IPS DF 6.9 (cell line): ENCODE results near the gene HS3ST3A1.
A peak's percentile ranks its signal among the peaks of the same experiment; 100 is the strongest.

ENCODE experiments used
- DNase-seq: peaks from one replicate; pipeline ENCODE4 v3.0.0-alpha.2; 2013; ENCODE audit warnings: low read depth, low spot score
- H3K27ac ChIP-seq: one replicate; pipeline ENCODE4 v1.5.1; 2013; ENCODE audit warnings: low read length, control low read depth
- H3K27me3 ChIP-seq: 2 replicates; pipeline ENCODE4 v1.6.1; 2013; ENCODE audit warnings: mild to moderate bottlenecking, low read length; ENCODE audit not compliant: control insufficient read depth, insufficient read depth
- H3K36me3 ChIP-seq: 2 replicates; pipeline ENCODE4 v1.6.1; 2013; ENCODE audit warnings: low read length; ENCODE audit not compliant: control insufficient read depth, insufficient read depth
- H3K4me1 ChIP-seq: 2 replicates; pipeline ENCODE4 v1.6.1; 2013; ENCODE audit warnings: low read length; ENCODE audit not compliant: control insufficient read depth, insufficient read depth
- H3K4me3 ChIP-seq: 2 replicates; pipeline ENCODE4 v1.5.1; 2013; ENCODE audit warnings: mild to moderate bottlenecking, low read length
- H3K9me3 ChIP-seq: 2 replicates; pipeline ENCODE4 v1.6.1; 2013; ENCODE audit warnings: low read length, inconsistent platforms; ENCODE audit not compliant: control insufficient read depth, insufficient read depth
- WGBS: extraction: QIAGEN DNeasy Blood & Tissue Kit; methylation state at CpG from one replicate; pipeline ENCODE4 v1.1.7; 2013; ENCODE audit warnings: mixed read lengths, missing lambda C conversion rate; ENCODE audit not compliant: insufficient read length, insufficient coverage; 5-methylcytosine and 5-hydroxymethylcytosine counted together

Gene HS3ST3A1

GRCh38 chr17:13601776-13602551 lies at the start of gene HS3ST3A1:
TSS of gene HS3ST3A1 (minus strand) at chr17:13601929. CDS start at chr17:13601129, 800 bp downstream.
- no CpG with 5 or more reads among the region's 61 CpGs for WGBS
- peak within 1 kb of the TSS; percentile 62; the same call in 1 of the 2 replicates for H3K4me3 ChIP-seq
- DNase-seq, result peak; percentile 61
- no peaks in the 10 kb centered on the region for H3K9me3 ChIP-seq
- H3K27me3 ChIP-seq, result peaks cover 2% of the 10 kb centered on the region; the same call in 1 of the 2 replicates
- H3K27ac ChIP-seq, result no peak within 1 kb of the TSS
- no peaks in the 10 kb centered on the region for H3K36me3 ChIP-seq
- H3K4me1 ChIP-seq, result no peaks in the 10 kb centered on the region

GRCh38 chr17:13650096-13650675 lies 48.5 kb upstream of the HS3ST3A1 start:
- Histone ChIP-seq H3K27me3 (no peaks in the 10 kb centered on the region), H3K4me1 (no peaks in the 10 kb centered on the region), H3K27ac (no peak overlapping the region), H3K4me3 (no peak overlapping the region), H3K9me3 (no peaks in the 10 kb centered on the region), H3K36me3 (no peaks in the 10 kb centered on the region)
- WGBS, result no CpG with 5 or more reads among the region's 4 CpGs
- DNase-seq, result no peak

GRCh38 chr17:13647543-13648021 lies 45.9 kb upstream of the HS3ST3A1 start:
- peaks cover 2% of the 10 kb centered on the region; the same call in 1 of the 2 replicates for H3K4me1 ChIP-seq
- H3K27me3 ChIP-seq, result no peaks in the 10 kb centered on the region
- no peak overlapping the region for H3K4me3 ChIP-seq
- no CpG with 5 or more reads among the region's 6 CpGs for whole genome bisulfite sequencing
- no peaks in the 10 kb centered on the region for H3K9me3 ChIP-seq
- H3K36me3 ChIP-seq, result no peaks in the 10 kb centered on the region
- H3K27ac ChIP-seq, result no peak overlapping the region
- no peak for DNase-seq

DNA sequence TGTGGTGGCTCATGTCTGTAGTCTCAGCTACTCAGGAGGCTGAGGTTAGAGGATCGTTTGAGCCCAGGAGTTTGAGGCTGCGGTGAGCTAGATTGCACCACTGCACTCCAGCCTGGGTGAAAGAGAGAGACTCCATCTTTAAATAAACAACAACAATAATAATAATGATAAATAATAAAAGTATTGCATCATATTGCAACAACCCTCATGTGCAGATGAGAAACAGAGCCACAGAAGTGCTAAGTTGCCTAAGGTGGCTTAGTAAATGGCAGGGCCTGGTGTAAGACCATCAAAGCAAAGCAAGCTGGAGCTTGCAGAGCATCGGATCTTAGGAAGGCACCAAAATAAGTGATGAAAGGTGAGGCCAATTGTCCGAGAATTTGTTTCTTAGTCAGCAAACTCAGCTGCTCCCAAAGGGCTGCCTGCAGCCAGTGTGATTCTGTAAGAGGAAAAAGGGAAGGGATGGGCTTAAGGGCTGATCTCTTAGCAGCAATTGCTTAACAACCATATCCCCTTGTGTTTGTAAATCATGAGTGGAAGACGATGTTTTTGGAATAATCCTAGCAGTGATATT lies 45.3 kb upstream of the HS3ST3A1 start:
- Histone ChIP-seq H3K27me3 (no peaks in the 10 kb centered on the region), H3K4me3 (no peak overlapping the region), H3K27ac (no peak overlapping the region), H3K36me3 (no peaks in the 10 kb centered on the region), H3K4me1 (peaks cover 2% of the 10 kb centered on the region; the same call in 1 of the 2 replicates), H3K9me3 (no peaks in the 10 kb centered on the region)
- DNase-seq, result no peak
- no CpG with 5 or more reads among the region's 5 CpGs for WGBS

GRCh38 chr17:13646411-13646810 lies 44.7 kb upstream of the HS3ST3A1 start:
- DNase-seq, result no peak
- no CpG with 5 or more reads among the region's 2 CpGs for WGBS
- H3K27ac ChIP-seq, result no peak overlapping the region

GRCh38 chr17:13643180-13643579 lies 41.5 kb upstream of the HS3ST3A1 start:
- peaks cover 4% of the 10 kb centered on the region; the same call in 1 of the 2 replicates for H3K4me1 ChIP-seq
- no peaks in the 10 kb centered on the region for H3K27me3 ChIP-seq
- H3K27ac ChIP-seq, result no peak overlapping the region
- DNase-seq, result no peak
- WGBS, result no CpG with 5 or more reads among the region's 2 CpGs
- H3K36me3 ChIP-seq, result no peaks in the 10 kb centered on the region
- H3K4me3 ChIP-seq, result no peak overlapping the region
- H3K9me3 ChIP-seq, result no peaks in the 10 kb centered on the region

More at GRCh38 chr17:13646411-13646810, 44.7 kb upstream of the HS3ST3A1 start:
- no peak overlapping the region for H3K4me3 ChIP-seq
- peaks cover 2% of the 10 kb centered on the region; the same call in 1 of the 2 replicates for H3K4me1 ChIP-seq
- H3K9me3 ChIP-seq, result no peaks in the 10 kb centered on the region
- no peaks in the 10 kb centered on the region for H3K36me3 ChIP-seq
- no peaks in the 10 kb centered on the region for H3K27me3 ChIP-seq

DNA sequence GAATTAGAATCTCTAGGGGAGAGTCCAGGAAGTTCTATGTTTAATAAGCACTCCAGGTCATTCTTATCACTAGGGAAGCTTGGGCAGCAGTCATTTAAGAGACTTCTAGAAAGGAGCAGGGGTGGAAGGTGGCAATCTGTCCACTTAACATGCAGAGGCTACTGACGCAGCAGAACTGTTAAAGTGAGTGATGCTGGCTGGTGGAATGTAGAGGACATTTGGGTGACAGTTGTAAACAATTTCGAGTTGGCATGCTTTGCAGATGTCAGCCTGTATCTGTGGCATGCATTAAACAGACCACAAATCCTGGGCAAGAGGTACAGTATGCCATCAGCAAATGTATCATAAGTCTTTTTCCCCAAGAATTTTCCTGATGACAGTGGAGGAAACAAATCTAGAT lies 40.5 kb upstream of the HS3ST3A1 start:
- Histone ChIP-seq H3K36me3 (no peaks in the 10 kb centered on the region), H3K4me1 (peaks cover 4% of the 10 kb centered on the region; the same call in 1 of the 2 replicates), H3K27me3 (no peaks in the 10 kb centered on the region), H3K27ac (no peak overlapping the region), H3K9me3 (no peaks in the 10 kb centered on the region), H3K4me3 (no peak overlapping the region)
- no CpG with 5 or more reads among the region's 2 CpGs for WGBS
- DNase-seq, result no peak

- Histone ChIP-seq H3K4me1 (peaks cover 4% of the 10 kb centered on the region; the same call in 1 of the 2 replicates), H3K27ac (no peak overlapping the region), H3K27me3 (no peaks in the 10 kb centered on the region), H3K4me3 (no peak overlapping the region), H3K36me3 (no peaks in the 10 kb centered on the region), H3K9me3 (no peaks in the 10 kb centered on the region)
- no peak for DNase-seq
- no CpG with 5 or more reads among the region's 3 CpGs for WGBS
These were observed 38.8 kb upstream of the HS3ST3A1 start for GRCh38 chr17:13640551-13640950.

DNA sequence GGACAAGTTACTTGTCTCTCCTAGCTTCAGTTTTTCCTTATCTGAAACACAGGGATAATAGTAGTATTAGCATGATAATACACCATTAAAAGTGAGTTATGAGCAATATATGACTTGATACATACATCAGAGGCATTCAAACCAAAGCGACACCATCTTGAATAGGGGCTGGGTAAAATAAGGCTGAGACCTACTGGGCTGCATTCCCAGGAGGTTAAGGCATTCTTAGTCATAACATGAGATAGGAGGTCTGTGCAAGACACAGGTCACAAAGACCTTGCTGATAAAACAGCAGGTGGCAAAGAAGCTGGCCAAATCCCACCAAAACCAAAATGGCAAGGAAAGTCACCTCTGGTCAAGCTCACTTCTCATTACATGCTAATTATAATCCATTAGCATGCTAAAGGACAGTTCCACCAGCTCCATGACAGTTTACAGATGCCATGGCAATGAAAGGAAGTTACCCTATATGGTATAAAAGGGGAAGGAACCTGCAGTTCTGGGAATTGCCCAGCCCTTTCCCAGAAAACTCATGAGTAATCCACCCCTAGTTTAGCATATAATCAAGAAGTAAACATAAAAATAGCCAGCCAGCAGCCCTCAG lies 37.2 kb upstream of the HS3ST3A1 start:
- WGBS, result no CpG with 5 or more reads among the region's 1 CpG
- no peak for DNase-seq
- H3K36me3 ChIP-seq, result no peaks in the 10 kb centered on the region
- peaks cover 4% of the 10 kb centered on the region; the same call in 1 of the 2 replicates for H3K4me1 ChIP-seq
- no peaks in the 10 kb centered on the region for H3K9me3 ChIP-seq
- no peak overlapping the region for H3K27ac ChIP-seq
- no peak overlapping the region for H3K4me3 ChIP-seq
- H3K27me3 ChIP-seq, result no peaks in the 10 kb centered on the region

GRCh38 chr17:13636951-13637350 lies 35.2 kb upstream of the HS3ST3A1 start:
- Histone ChIP-seq H3K36me3 (no peaks in the 10 kb centered on the region), H3K4me3 (no peak overlapping the region), H3K9me3 (no peaks in the 10 kb centered on the region), H3K27me3 (no peaks in the 10 kb centered on the region), H3K27ac (no peak overlapping the region), H3K4me1 (peaks cover 2% of the 10 kb centered on the region; the same call in 1 of the 2 replicates)
- no CpG with 5 or more reads among the region's 8 CpGs for WGBS
- DNase-seq, result no peak
